Measurements from ENCODE around the gene SLC66A2.

GRCh38 chr18:79970419-79971133 lies 19.1 kb upstream of the SLC66A2 start:
- TF ChIP-seq CTCF (IDR thresholded peaks at IDR 0.05 in 8 of 11, conservative IDR thresholded peaks at IDR 0.05 in 3 of 11): no peak
- no peak for TF ChIP-seq POLR2A (IDR thresholded peaks at IDR 0.05)
- TF ChIP-seq POLR2AphosphoS5 (IDR thresholded peaks at IDR 0.05): no peak
